GM19043 (cell line): ENCODE measurements around the gene TDRD1.
"Not testable (repeated sequence)": the region's sequence is repeated elsewhere in the genome, so short reads cannot be mapped to it uniquely, and the experiment has no call there.

ENCODE experiments used
- ATAC-seq: cut with Tn5 transposase; IDR thresholded peaks from one replicate; pipeline ENCODE4 v1.9.1; 2021; ENCODE audit warnings: low read depth; ENCODE audit not compliant: unreplicated experiment

TDRD1 gene

GRCh38 chr10:114179148-114179547 is at the start of gene TDRD1:
TDRD1 (plus strand) TSS chr10:114179353; CDS start chr10:114187832, 8,479 bp downstream.
- ATAC-seq: no peak

GRCh38 chr10:114131094-114131493 is 48.1 kb upstream of the TDRD1 start:
- ATAC-seq: peak; percentile 84

GRCh38 chr10:114135476-114135875 is 43.7 kb upstream of the TDRD1 start:
- ATAC-seq: no peak

GRCh38 chr10:114138581-114138980 is 40.6 kb upstream of the TDRD1 start:
- no peak for ATAC-seq

- ATAC-seq: no peak
These were observed 39.1 kb upstream of the TDRD1 start for GRCh38 chr10:114140036-114140435.

- not testable (repeated sequence) for ATAC-seq
These were observed 38.3 kb upstream of the TDRD1 start for GRCh38 chr10:114140827-114141226.

- ATAC-seq: no peak
These were observed 37.1 kb upstream of the TDRD1 start for GRCh38 chr10:114142018-114142417.

- ATAC-seq: no peak
These were observed 36.0 kb upstream of the TDRD1 start for GRCh38 chr10:114143160-114143559.

GRCh38 chr10:114149476-114149875 is 29.7 kb upstream of the TDRD1 start:
- ATAC-seq: not testable (repeated sequence)

- ATAC-seq: no peak
These were observed 27.7 kb upstream of the TDRD1 start for GRCh38 chr10:114151486-114151885.

- ATAC-seq: no peak
These were observed 27.3 kb upstream of the TDRD1 start for GRCh38 chr10:114151892-114152291.

- no peak for ATAC-seq
These were observed 21.2 kb upstream of the TDRD1 start for GRCh38 chr10:114157912-114158311.

GRCh38 chr10:114163062-114163461 is 16.1 kb upstream of the TDRD1 start:
- ATAC-seq: no peak

- no peak for ATAC-seq
These were observed 13.1 kb upstream of the TDRD1 start for GRCh38 chr10:114166043-114166442.

GRCh38 chr10:114166494-114166893 is 12.7 kb upstream of the TDRD1 start:
- no peak for ATAC-seq

- ATAC-seq: no peak
These were observed 11.2 kb upstream of the TDRD1 start for GRCh38 chr10:114167985-114168384.

GRCh38 chr10:114168450-114169009 is 10.6 kb upstream of the TDRD1 start:
- ATAC-seq: no peak

GRCh38 chr10:114172216-114172615 is 6.9 kb upstream of the TDRD1 start:
- ATAC-seq: no peak

- no peak for ATAC-seq
These were observed 6.2 kb upstream of the TDRD1 start for GRCh38 chr10:114172776-114173602.

GRCh38 chr10:114173603-114173920 is 5.6 kb upstream of the TDRD1 start:
- peak; percentile 1 for ATAC-seq

- ATAC-seq: peak; percentile 96
These were observed 5.0 kb upstream of the TDRD1 start, which contains the start of gene CCDC186 for GRCh38 chr10:114173921-114174694. CCDC186 (minus strand) TSS chr10:114174203; CDS start chr10:114163268, 10,935 bp downstream.
